ENCODE measurements around the gene LIN9.

LIN9 gene

GRCh38 chr1:226308723-226309397, at the start of gene LIN9:
LIN9 (minus strand) TSS chr1:226309164; CDS start chr1:226309139, 25 bp downstream.
- H3K79me2 ChIP-seq (ENCODE audit: control insufficient read depth, low read length) = peaks cover 51% of the 10 kb centered on the region

GRCh38 chr1:226357416-226357815, 48.5 kb upstream of the LIN9 start:
- H3K9me3 ChIP-seq (ENCODE audit: control insufficient read depth, insufficient read depth, low read length) = no peaks in the 10 kb centered on the region
- peak overlapping the region; percentile 81; the same call in 1 of the 2 replicates for H3K4me2 ChIP-seq (ENCODE audit: low read length)
- no peaks in the 10 kb centered on the region for H3K9me2 ChIP-seq (replicated peaks; ENCODE audit: control insufficient read depth, low read length)
- no peaks in the 10 kb centered on the region for H4K20me1 ChIP-seq (ENCODE audit: control insufficient read depth, insufficient read depth, low read depth, low read length)
- peak overlapping the region; percentile 98 for H3K27ac ChIP-seq (ENCODE audit: low read depth, low read length)
- H3K79me2 ChIP-seq (ENCODE audit: control insufficient read depth, low read length) = no peaks in the 10 kb centered on the region
- peaks cover 43% of the 10 kb centered on the region for H3F3A ChIP-seq (ENCODE audit: control insufficient read depth, insufficient read depth)
- H3K36me3 ChIP-seq (ENCODE audit: control insufficient read depth, low read length) = peaks cover 89% of the 10 kb centered on the region
- peak overlapping the region; percentile 58; the same call in 1 of the 2 replicates for H3K4me3 ChIP-seq (ENCODE audit: low read length)
- TF ChIP-seq EZH2phosphoT487 (IDR thresholded peaks at IDR 0.05; ENCODE audit: borderline replicate concordance, low read length) (no peak), CTCF (IDR thresholded peaks at IDR 0.05; ENCODE audit: low read depth, low read length, poor library complexity, severe bottlenecking) (no peak)
- no peaks in the 10 kb centered on the region for H3K27me3 ChIP-seq (ENCODE audit: control insufficient read depth, low read length)
- H3K4me1 ChIP-seq (ENCODE audit: control insufficient read depth, low read length) = peaks cover 68% of the 10 kb centered on the region

More at GRCh38 chr1:226308723-226309397, at the start of gene LIN9:
- Histone ChIP-seq H3K4me1 (ENCODE audit: control insufficient read depth, low read length) (peaks cover 38% of the 10 kb centered on the region), H3K36me3 (ENCODE audit: control insufficient read depth, low read length) (peaks cover 25% of the 10 kb centered on the region), H3K4me3 (ENCODE audit: low read length) (peak within 1 kb of the TSS; percentile 99), H3K4me2 (ENCODE audit: low read length) (peak within 1 kb of the TSS; percentile 99), H3K9me2 (replicated peaks; ENCODE audit: control insufficient read depth, low read length) (no peaks in the 10 kb centered on the region), H3K27me3 (ENCODE audit: control insufficient read depth, low read length) (no peaks in the 10 kb centered on the region), H3F3A (ENCODE audit: control insufficient read depth, insufficient read depth) (peaks cover 4% of the 10 kb centered on the region; the same call in 1 of the 2 replicates), H3K27ac (ENCODE audit: low read depth, low read length) (peak within 1 kb of the TSS; percentile 80), H4K20me1 (ENCODE audit: control insufficient read depth, insufficient read depth, low read depth, low read length) (0 out of 2 replicates have a peak, but pooled peaks cover 6% of the 10 kb centered on the region), H3K9me3 (ENCODE audit: control insufficient read depth, insufficient read depth, low read length) (no peaks in the 10 kb centered on the region)
- TF ChIP-seq CTCF (IDR thresholded peaks at IDR 0.05; ENCODE audit: low read depth, low read length, poor library complexity, severe bottlenecking) (no peak), EZH2phosphoT487 (IDR thresholded peaks at IDR 0.05; ENCODE audit: borderline replicate concordance, low read length) (no peak)

GRCh38 chr1:226355669-226356551, 46.9 kb upstream of the LIN9 start:
- Histone ChIP-seq H3K9me2 (replicated peaks; ENCODE audit: control insufficient read depth, low read length) (no peaks in the 10 kb centered on the region), H3K27ac (ENCODE audit: low read depth, low read length) (peak overlapping the region; percentile 98), H3K4me3 (ENCODE audit: low read length) (peak overlapping the region; percentile 58), H3K79me2 (ENCODE audit: control insufficient read depth, low read length) (no peaks in the 10 kb centered on the region), H3K27me3 (ENCODE audit: control insufficient read depth, low read length) (no peaks in the 10 kb centered on the region), H3K4me1 (ENCODE audit: control insufficient read depth, low read length) (peaks cover 83% of the 10 kb centered on the region), H3F3A (ENCODE audit: control insufficient read depth, insufficient read depth) (peaks cover 44% of the 10 kb centered on the region), H4K20me1 (ENCODE audit: control insufficient read depth, insufficient read depth, low read depth, low read length) (no peaks in the 10 kb centered on the region), H3K9me3 (ENCODE audit: control insufficient read depth, insufficient read depth, low read length) (no peaks in the 10 kb centered on the region), H3K4me2 (ENCODE audit: low read length) (peak overlapping the region; percentile 81), H3K36me3 (ENCODE audit: control insufficient read depth, low read length) (peaks cover 74% of the 10 kb centered on the region)
- no peak for TF ChIP-seq CTCF (IDR thresholded peaks at IDR 0.05; ENCODE audit: low read depth, low read length, poor library complexity, severe bottlenecking)
- TF ChIP-seq EZH2phosphoT487 (IDR thresholded peaks at IDR 0.05; ENCODE audit: borderline replicate concordance, low read length) = no peak
